ENCODE measurements around the gene NOL4.

- TF ChIP-seq ESRRA (IDR thresholded peaks at IDR 0.05; ENCODE audit: low read length) = no peak
- TF ChIP-seq E2F4 (IDR thresholded peaks at IDR 0.05; ENCODE audit: low read depth, low read length) = no peak
- no peak for TF ChIP-seq CTCF (IDR thresholded peaks at IDR 0.05 in 2 of 3, conservative IDR thresholded peaks at IDR 0.05 in 1 of 3; ENCODE audit: control insufficient read depth in 2 of 3, extremely low read depth in 1 of 3, insufficient read depth in 1 of 3, low read depth in 3 of 3, low read length in 3 of 3)
- TF ChIP-seq REST (IDR thresholded peaks at IDR 0.05; ENCODE audit: low read depth, low read length) = no peak
- TF ChIP-seq IKZF2 (IDR thresholded peaks at IDR 0.05) = no peak
- no peak for TF ChIP-seq CREB1 (IDR thresholded peaks at IDR 0.05; ENCODE audit: low read depth)
- no peak for TF ChIP-seq SUZ12 (IDR thresholded peaks at IDR 0.05; ENCODE audit: unreplicated experiment)
- TF ChIP-seq BACH1 (IDR thresholded peaks at IDR 0.05; ENCODE audit: borderline replicate concordance) = no peak
Measured at GRCh38 chr18:34194239-34194638, 30.5 kb downstream of the NOL4 start.
